Loucy (cell line): Measurements from ENCODE around the gene KRTAP4-6.
"Not testable (repeated sequence)": the region's sequence is repeated elsewhere in the genome, so short reads cannot be mapped to it uniquely, and the experiment has no call there.

Experiments
- H2AFZ ChIP-seq: fragments of 200-600 bp; sonication (generic); 2 replicates; pipeline ENCODE4 v1.6.0; 2016; ENCODE audit warnings: antibody characterized with exemption, mild to moderate bottlenecking, low read length, moderate library complexity
- H3F3A ChIP-seq: fragments of 200-600 bp; 2 replicates; pipeline ENCODE4 v1.6.0; 2016; ENCODE audit warnings: antibody characterized with exemption, low read depth, mild to moderate bottlenecking
- H3K27me3 ChIP-seq: fragments of 200-600 bp; sonication (generic); 2 replicates; pipeline ENCODE4 v1.6.1; 2014; ENCODE audit warnings: low read length, mild to moderate bottlenecking; ENCODE audit not compliant: insufficient read depth, poor library complexity, severe bottlenecking
- H3K36me3 ChIP-seq: fragments of 200-600 bp; sonication (generic); 2 replicates; pipeline ENCODE4 v1.6.1; 2016; ENCODE audit warnings: low read length; ENCODE audit not compliant: insufficient read depth
- H3K4me1 ChIP-seq: fragments of 200-600 bp; sonication (generic); 2 replicates; pipeline ENCODE4 v1.5.1; 2014; ENCODE audit warnings: low read length, mild to moderate bottlenecking; ENCODE audit not compliant: insufficient read depth, poor library complexity, severe bottlenecking
- H3K4me2 ChIP-seq: fragments of 200-600 bp; sonication (generic); 2 replicates; pipeline ENCODE4 v1.6.0; 2014; ENCODE audit warnings: antibody characterized with exemption, low read length, low read depth, mild to moderate bottlenecking; ENCODE audit not compliant: poor library complexity, severe bottlenecking
- H3K4me3 ChIP-seq: fragments of 200-600 bp; sonication (generic); 2 replicates; pipeline ENCODE4 v1.5.1; 2014; ENCODE audit warnings: low read length, mild to moderate bottlenecking, mixed read lengths; ENCODE audit not compliant: poor library complexity, severe bottlenecking
- H3K79me2 ChIP-seq: fragments of 200-600 bp; sonication (generic); 2 replicates; pipeline ENCODE4 v1.6.1; 2014; ENCODE audit warnings: low read length; ENCODE audit not compliant: insufficient read depth
- H3K9ac ChIP-seq: fragments of 200-600 bp; sonication (generic); 2 replicates; pipeline ENCODE4 v1.6.0; 2014; ENCODE audit warnings: mild to moderate bottlenecking, low read depth, low read length, moderate library complexity; ENCODE audit not compliant: poor library complexity, severe bottlenecking
- H3K9me2 ChIP-seq: fragments of 200-600 bp; sonication (generic); replicated peaks from 2 replicates; pipeline ENCODE4 v1.6.1; 2016; ENCODE audit warnings: low read depth, low read length, mixed read lengths
- H3K9me3 ChIP-seq: fragments of 200-600 bp; sonication (generic); 2 replicates; pipeline ENCODE4 v1.6.1; 2014; ENCODE audit warnings: mild to moderate bottlenecking, antibody characterized with exemption, low read length, low read depth; ENCODE audit not compliant: insufficient read depth
- H4K20me1 ChIP-seq: fragments of 200-600 bp; sonication (generic); 2 replicates; pipeline ENCODE4 v1.6.0; 2014; ENCODE audit warnings: antibody characterized with exemption, low read length, mild to moderate bottlenecking; ENCODE audit not compliant: insufficient read depth, poor library complexity, severe bottlenecking
- CTCF ChIP-seq: fragments of 200-600 bp; sonication (generic); conservative IDR thresholded peaks from 2 replicates; pipeline ENCODE4 v1.5.1; 2014; ENCODE audit warnings: mild to moderate bottlenecking, antibody characterized with exemption, low read length
- EZH2phosphoT487 ChIP-seq: fragments of 200-600 bp; IDR thresholded peaks from 2 replicates; pipeline ENCODE4 v1.6.1; 2018; ENCODE audit warnings: antibody characterized with exemption, mild to moderate bottlenecking, moderate library complexity, borderline replicate concordance

Gene KRTAP4-6

GRCh38 chr17:41101586-41102259 is 38.6 kb downstream of the KRTAP4-6 start, which contains the start of gene KRTAP4-16:
TSS of gene KRTAP4-16 (minus strand) at chr17:41102209. CDS start at chr17:41102209, 0 bp downstream.
- no peaks in the 10 kb centered on the region for H3F3A ChIP-seq

GRCh38 chr17:41099682-41100480 is 40.5 kb downstream of the KRTAP4-6 start:
- H3K4me1 ChIP-seq, result peaks cover 24% of the 10 kb centered on the region
- H3K9me3 ChIP-seq, H2AFZ ChIP-seq, H3F3A ChIP-seq, H3K27me3 ChIP-seq, H3K36me3 ChIP-seq, H3K9me2 ChIP-seq, H4K20me1 ChIP-seq, H3K79me2 ChIP-seq: not testable (repeated sequence)
- H3K4me2 ChIP-seq, result peak overlapping the region; percentile 78
- peak overlapping the region; percentile 12 for H3K9ac ChIP-seq
- H3K4me3 ChIP-seq, result peak overlapping the region; percentile 61

More at GRCh38 chr17:41101586-41102259, 38.6 kb downstream of the KRTAP4-6 start, which contains the start of gene KRTAP4-16:
- Histone ChIP-seq H3K4me2 (no peak within 1 kb of the TSS), H3K9me3 (no peaks in the 10 kb centered on the region), H4K20me1 (no peaks in the 10 kb centered on the region), H3K4me1 (peaks cover 24% of the 10 kb centered on the region), H3K9ac (no peak within 1 kb of the TSS), H2AFZ (no peak within 1 kb of the TSS), H3K36me3 (no peaks in the 10 kb centered on the region), H3K4me3 (no peak within 1 kb of the TSS), H3K9me2 (no peaks in the 10 kb centered on the region), H3K79me2 (no peaks in the 10 kb centered on the region), H3K27me3 (no peaks in the 10 kb centered on the region)
- TF ChIP-seq EZH2phosphoT487 (no peak), CTCF (no peak)

GRCh38 chr17:41098481-41098880 is 41.9 kb downstream of the KRTAP4-6 start:
- Histone ChIP-seq H4K20me1 (no peaks in the 10 kb centered on the region), H3K79me2 (no peaks in the 10 kb centered on the region), H3K9me2 (no peaks in the 10 kb centered on the region), H3K4me3 (no peak overlapping the region), H3K36me3 (no peaks in the 10 kb centered on the region), H3K27me3 (no peaks in the 10 kb centered on the region), H3K4me1 (peaks cover 24% of the 10 kb centered on the region), H3K9me3 (no peaks in the 10 kb centered on the region), H3K4me2 (no peak overlapping the region), H2AFZ (no peak overlapping the region), H3F3A (no peaks in the 10 kb centered on the region), H3K9ac (no peak overlapping the region)
- TF ChIP-seq CTCF (no peak), EZH2phosphoT487 (no peak)
